Measurements from ENCODE around the gene PPP1R16B. TPM values are rescaled to one million over a fixed set of nuclear protein-coding genes. Genes with fewer than 3 reads are reported as not detected.

Gene PPP1R16B
- total and polyA plus RNA-seq, 2 of the 8 experiments (the other 6 are each of a cell fraction or from before 2014, with no cell fraction given) = 2.6 to 8.9 TPM

DNA sequence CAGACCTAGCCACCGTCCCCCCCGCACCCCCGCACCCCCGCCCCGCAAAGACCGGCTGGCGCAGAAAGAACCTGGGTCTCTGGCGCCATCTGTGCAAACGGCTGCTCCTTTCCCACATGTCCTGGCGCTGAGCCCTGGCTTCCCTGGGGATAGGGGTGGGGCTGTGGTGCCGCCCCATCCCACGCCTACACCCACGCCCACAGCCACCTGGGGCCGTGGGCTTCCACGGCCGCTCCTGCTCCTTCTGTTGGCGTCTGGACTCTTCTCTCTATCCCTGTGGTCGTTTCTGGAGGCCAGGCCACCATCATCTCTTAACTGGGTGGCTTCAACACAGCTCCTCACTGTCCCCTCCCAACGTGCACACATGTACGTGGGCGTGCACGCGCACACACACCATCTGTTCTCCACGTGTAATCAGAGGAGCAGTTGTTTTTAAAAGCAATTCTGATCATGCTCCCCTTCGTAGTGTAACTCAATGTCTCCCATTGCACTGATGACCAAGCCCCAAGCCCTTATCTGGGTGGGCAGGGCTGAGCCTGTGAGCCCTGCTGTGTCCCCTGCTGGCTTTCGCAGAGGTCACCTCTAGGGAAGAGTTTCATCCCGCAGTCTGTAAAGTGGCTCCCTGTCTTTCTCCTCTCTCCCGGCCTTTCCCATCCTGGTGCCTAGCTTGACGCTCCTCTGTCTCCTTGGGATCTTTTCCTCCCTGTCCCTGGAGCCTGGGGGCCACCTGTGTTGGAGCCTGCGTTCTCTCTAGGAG lies 88.8 kb downstream of the PPP1R16B start:
- DNase-seq (ENCODE audit: low read depth in 1 of 2, low spot score in 2 of 2) = no peak
- H2BK120ac ChIP-seq (replicated peaks; ENCODE audit: low read depth, low read length) = no peak overlapping the region
- H3K14ac ChIP-seq (ENCODE audit: insufficient read length) = no peak overlapping the region
- H3K4me1 ChIP-seq (replicated peaks in 1 of 4; ENCODE audit: control insufficient read depth in 3 of 4, insufficient read depth in 4 of 4, low read length in 3 of 4) = peaks cover 3 to 10% (median 4%) of the 10 kb centered on the region in 4 experiments; a peak in 4 of 7 replicates
- no peaks in the 10 kb centered on the region; the same call in 1 of the 2 replicates for H3K23me2 ChIP-seq (ENCODE audit: low read depth, low read length)
- no peak overlapping the region for H3K27ac ChIP-seq (ENCODE audit: low read depth, low read length)
- no peak overlapping the region for H4K5ac ChIP-seq (ENCODE audit: insufficient read length, low read depth, low read length)
- CTCF ChIA-PET (ENCODE audit: partially characterized antibody) = interaction anchor here (0.7 to 5.7 kb wide), 21 partner anchors 10 to 252 kb away, joined by 3 to 79 read pairs (median 4); partner anchors contain the start of genes DHX35, FAM83D and PPP1R16B
- no peaks in the 10 kb centered on the region for H3K79me2 ChIP-seq (ENCODE audit: control insufficient read depth in 1 of 2, insufficient read depth in 2 of 2, low read length in 2 of 2)
- no peak for FAIRE-seq
- H3K27me3 ChIP-seq (replicated peaks in 1 of 4; ENCODE audit: control insufficient read depth in 3 of 4, extremely low read depth in 1 of 4, insufficient read depth in 3 of 4, low read length in 3 of 4) = no peaks in the 10 kb centered on the region; a peak in 1 of 7 replicates
- H4K20me1 ChIP-seq (replicated peaks in 1 of 2; ENCODE audit: control insufficient read depth in 1 of 2, insufficient read depth in 2 of 2, low read length in 2 of 2) = peaks cover 0 to 2% of the 10 kb centered on the region in 2 experiments
- H3K4me3 ChIP-seq (ENCODE audit: extremely low read depth in 1 of 4, insufficient read depth in 2 of 4, low read depth in 3 of 4, low read length in 4 of 4) = peak overlapping the region in 1 of 4 experiments; percentile 41; a peak in 3 of 8 replicates
- WGBS, 2 experiments (ENCODE audit: extremely low coverage in 1 of 2, insufficient coverage in 1 of 2, insufficient read length in 1 of 2, insufficient replicate concordance in 2 of 2, low coverage in 1 of 2, low lambda C conversion rate in 2 of 2, missing lambda C conversion rate in 1 of 2) = 44% methylated on average over 28 of the region's 30 CpGs; no CpG with 5 or more reads in 1 of the 2 experiments
- H3K4ac ChIP-seq (replicated peaks; ENCODE audit: insufficient read length, low read depth, low read length) = no peak overlapping the region
- H4K8ac ChIP-seq (ENCODE audit: extremely low read depth, insufficient read depth, low read length) = no peak overlapping the region
- no peak overlapping the region for H2BK12ac ChIP-seq (ENCODE audit: low read depth, low read length)
- H3K18ac ChIP-seq (ENCODE audit: extremely low read depth, low read length) = peak overlapping the region; percentile 71; the same call in 1 of the 2 replicates
- no peak overlapping the region for H2AFZ ChIP-seq (ENCODE audit: low read length)
- H3K56ac ChIP-seq (replicated peaks; ENCODE audit: insufficient read length, low read depth, low read length) = no peak overlapping the region
- H2BK20ac ChIP-seq (ENCODE audit: low read length) = no peak overlapping the region
- H3K9ac ChIP-seq (replicated peaks in 1 of 4; ENCODE audit: extremely low read depth in 1 of 4, low read depth in 3 of 4, low read length in 3 of 4) = no peak overlapping the region
- H2BK5ac ChIP-seq (ENCODE audit: low read depth, low read length) = peak overlapping the region; percentile 35; the same call in 1 of the 2 replicates
- no peaks in the 10 kb centered on the region for H3K9me3 ChIP-seq (ENCODE audit: insufficient read depth in 2 of 2, low read depth in 1 of 2, low read length in 1 of 2)
- no peaks in the 10 kb centered on the region for H3K36me3 ChIP-seq (ENCODE audit: control insufficient read depth in 2 of 4, insufficient read depth in 4 of 4, low read length in 3 of 4)
- no peak overlapping the region for H2BK15ac ChIP-seq (ENCODE audit: low read length)
- H3K23ac ChIP-seq (ENCODE audit: insufficient read length) = no peak overlapping the region
- no peaks in the 10 kb centered on the region for H3K79me1 ChIP-seq (ENCODE audit: low read depth, low read length)
- peak overlapping the region; percentile 2; the same call in 1 of the 2 replicates for H2AK5ac ChIP-seq (ENCODE audit: low read depth, low read length)
- H3K4me2 ChIP-seq (ENCODE audit: insufficient read depth in 1 of 2, low read depth in 2 of 2, low read length in 2 of 2) = peak overlapping the region in 1 of 2 experiments; percentile 67; a peak in 2 of 4 replicates
- no peak overlapping the region for H4K91ac ChIP-seq (replicated peaks; ENCODE audit: insufficient read length, low read length)
- POLR2A ChIA-PET (ENCODE audit: partially characterized antibody) = interaction anchor here (0.9 to 1.2 kb wide), 4 partner anchors 10 to 89 kb away, joined by 3 to 4 read pairs (median 3); partner anchors contain the start of genes FAM83D and PPP1R16B
- no peak for TF ChIP-seq SRF (IDR thresholded peaks at IDR 0.05; ENCODE audit: low read depth, low read length)
- TF ChIP-seq CREB1 (IDR thresholded peaks at IDR 0.05) = no peak
- no peak for TF ChIP-seq EGR1 (IDR thresholded peaks at IDR 0.05; ENCODE audit: borderline replicate concordance, low read depth, low read length)
- no peak for TF ChIP-seq YY1 (IDR thresholded peaks at IDR 0.05; ENCODE audit: low read depth, low read length)
- no peak for TF ChIP-seq SIN3A (conservative IDR thresholded peaks at IDR 0.05 in 1 of 2, IDR thresholded peaks at IDR 0.05 in 1 of 2; ENCODE audit: low read depth in 1 of 2, low read length in 2 of 2)
- no peak for TF ChIP-seq SP2 (IDR thresholded peaks at IDR 0.05; ENCODE audit: low read length)
- TF ChIP-seq BACH1 (IDR thresholded peaks at IDR 0.05; ENCODE audit: low read length) = no peak
- no peak for TF ChIP-seq CHD2 (IDR thresholded peaks at IDR 0.05; ENCODE audit: low read length)
- TF ChIP-seq RAD21 (IDR thresholded peaks at IDR 0.05 in 1 of 2, conservative IDR thresholded peaks at IDR 0.05 in 1 of 2; ENCODE audit: low read depth in 2 of 2, low read length in 2 of 2) = no peak
- TF ChIP-seq, protein P1, sequence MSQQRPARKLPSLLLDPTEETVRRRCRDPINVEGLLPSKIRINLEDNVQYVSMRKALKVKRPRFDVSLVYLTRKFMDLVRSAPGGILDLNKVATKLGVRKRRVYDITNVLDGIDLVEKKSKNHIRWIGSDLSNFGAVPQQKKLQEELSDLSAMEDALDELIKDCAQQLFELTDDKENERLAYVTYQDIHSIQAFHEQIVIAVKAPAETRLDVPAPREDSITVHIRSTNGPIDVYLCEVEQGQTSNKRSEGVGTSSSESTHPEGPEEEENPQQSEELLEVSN (IDR thresholded peaks at IDR 0.05) = no peak
